ENCODE results near the gene CATSPERB.

GRCh38 chr14:91719839-91720238, 12.0 kb downstream of the CATSPERB start:
- TF ChIP-seq CTCF (IDR thresholded peaks at IDR 0.05) (no peak), POLR2A (IDR thresholded peaks at IDR 0.05) (no peak)

Measured in heart left ventricle (tissue), 13 donors.